ENCODE results near the gene CUX1.
A peak's percentile ranks its signal among the peaks of the same experiment; 100 is the strongest.

CUX1 gene

GRCh38 chr7:101875283-101875846 lies 57.9 kb downstream of the CUX1 start:
- ChIA-PET POLR2A (no interaction called here), CTCF (interaction anchor here (0.6 to 0.7 kb wide), 3 partner anchors 20 to 367 kb away, joined by 3 to 5 read pairs (median 4); no protein-coding TSS in a partner anchor)
- no peak for TF ChIP-seq WT1 (tag by site-specific recombination; IDR thresholded peaks at IDR 0.05)
- TF ChIP-seq IKZF3 (tag by site-specific recombination; IDR thresholded peaks at IDR 0.05) = no peak
- no peak for TF ChIP-seq ZBTB21 (tag by site-specific recombination; IDR thresholded peaks at IDR 0.05)
- TF ChIP-seq ZNF513 (tag by site-specific recombination; IDR thresholded peaks at IDR 0.05) = no peak
- H3K4me3 ChIP-seq (ENCODE audit: low read depth, low read length) = no peak overlapping the region
- H3K9me3 ChIP-seq (ENCODE audit: control insufficient read depth, insufficient read depth, low read depth, low read length) = no peaks in the 10 kb centered on the region
- H3K27ac ChIP-seq (ENCODE audit: extremely low read depth, low read depth, low read length) = no peak overlapping the region
- no peaks in the 10 kb centered on the region for H3K36me3 ChIP-seq (ENCODE audit: control insufficient read depth in 2 of 2, insufficient read depth in 1 of 2, low read length in 2 of 2)
- H3K4me1 ChIP-seq (ENCODE audit: control insufficient read depth, insufficient read depth, low read length) = no peaks in the 10 kb centered on the region

GRCh38 chr7:101877882-101878591 lies 60.6 kb downstream of the CUX1 start:
- H3K36me3 ChIP-seq (ENCODE audit: control insufficient read depth in 2 of 2, insufficient read depth in 1 of 2, low read length in 2 of 2) = no peaks in the 10 kb centered on the region
- peaks cover 16% of the 10 kb centered on the region for H3K4me1 ChIP-seq (ENCODE audit: control insufficient read depth, insufficient read depth, low read length)
- H3K9me3 ChIP-seq (ENCODE audit: control insufficient read depth, insufficient read depth, low read depth, low read length) = no peaks in the 10 kb centered on the region
- no peak for TF ChIP-seq ZBTB44 (tag by site-specific recombination; IDR thresholded peaks at IDR 0.05)
- TF ChIP-seq SCRT2 (tag by site-specific recombination; IDR thresholded peaks at IDR 0.05) = peak; percentile 88
- ChIA-PET POLR2A (no interaction called here), CTCF (no interaction called here)
- H3K4me3 ChIP-seq (ENCODE audit: low read depth, low read length) = no peak overlapping the region
- no peak overlapping the region for H3K27ac ChIP-seq (ENCODE audit: extremely low read depth, low read depth, low read length)

- ChIA-PET CTCF (interaction anchor here (0.6 to 0.7 kb wide), 2 partner anchors 190 to 374 kb away, joined by 3 read pairs; no protein-coding TSS in a partner anchor), POLR2A (no interaction called here)
- H3K36me3 ChIP-seq (ENCODE audit: control insufficient read depth in 2 of 2, insufficient read depth in 1 of 2, low read length in 2 of 2) = no peaks in the 10 kb centered on the region
- H3K27ac ChIP-seq (ENCODE audit: extremely low read depth, low read depth, low read length) = no peak overlapping the region
- no peaks in the 10 kb centered on the region for H3K9me3 ChIP-seq (ENCODE audit: control insufficient read depth, insufficient read depth, low read depth, low read length)
- H3K4me3 ChIP-seq (ENCODE audit: low read depth, low read length) = no peak overlapping the region
- TF ChIP-seq KLF17 (tag by site-specific recombination; IDR thresholded peaks at IDR 0.05) (no peak), SCRT2 (tag by site-specific recombination; IDR thresholded peaks at IDR 0.05) (peak; percentile 47), ZNF391 (tag by site-specific recombination; IDR thresholded peaks at IDR 0.05; ENCODE audit: borderline replicate concordance, low read depth) (no peak), ZNF600 (tag by site-specific recombination; IDR thresholded peaks at IDR 0.05) (peak; percentile 65), OVOL3 (tag by site-specific recombination; IDR thresholded peaks at IDR 0.05) (no peak), ZBTB10 (tag by site-specific recombination; IDR thresholded peaks at IDR 0.05) (no peak), ELK4 (IDR thresholded peaks at IDR 0.05; ENCODE audit: borderline replicate concordance, low read depth, low read length) (no peak)
- H3K4me1 ChIP-seq (ENCODE audit: control insufficient read depth, insufficient read depth, low read length) = peaks cover 20% of the 10 kb centered on the region
These were observed 61.5 kb downstream of the CUX1 start for GRCh38 chr7:101878938-101879337.
